HG03139 (cell line): ENCODE measurements around the gene FRMD6.
"Not testable (repeated sequence)": the region's sequence is repeated elsewhere in the genome, so short reads cannot be mapped to it uniquely, and the experiment has no call there.

Source experiments
- ATAC-seq: cut with Tn5 transposase; IDR thresholded peaks from one replicate; pipeline ENCODE4 v1.9.1; 2021; ENCODE audit not compliant: unreplicated experiment

The FRMD6 gene

GRCh38 chr14:51717766-51718165, 66.1 kb downstream of the FRMD6 start:
- no peak for ATAC-seq

DNA sequence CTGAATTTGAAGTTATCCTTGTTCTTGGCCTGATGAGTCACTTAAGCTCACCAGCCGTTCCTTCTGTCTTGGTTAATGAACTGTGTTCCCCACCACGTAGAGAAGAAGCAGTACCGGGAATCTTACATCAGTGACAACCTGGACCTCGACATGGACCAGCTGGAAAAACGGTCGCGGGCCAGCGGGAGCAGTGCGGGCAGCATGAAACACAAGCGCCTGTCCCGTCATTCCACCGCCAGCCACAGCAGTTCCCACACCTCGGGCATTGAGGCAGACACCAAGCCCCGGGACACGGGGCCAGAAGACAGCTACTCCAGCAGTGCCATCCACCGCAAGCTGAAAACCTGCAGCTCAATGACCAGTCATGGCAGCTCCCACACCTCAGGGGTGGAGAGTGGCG, 68.2 kb downstream of the FRMD6 start:
- ATAC-seq: no peak

DNA sequence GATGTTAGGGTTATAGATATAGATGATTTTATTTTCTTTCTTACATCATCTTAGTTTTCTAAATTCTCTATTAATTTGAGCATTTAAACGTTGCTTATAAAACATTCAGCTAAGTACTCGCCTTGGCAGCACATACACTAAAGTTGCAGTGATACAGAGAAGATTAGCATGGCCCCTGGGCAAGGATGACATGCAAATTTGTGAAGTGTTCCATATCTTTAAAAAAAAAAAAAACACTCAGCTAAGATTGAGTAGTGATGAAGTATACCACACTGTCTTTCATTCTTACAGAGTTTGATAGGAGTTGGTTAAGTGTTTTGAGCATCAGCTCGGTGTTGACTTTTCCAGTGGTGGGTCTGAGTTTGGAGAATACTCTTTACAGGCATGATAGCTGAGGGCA, 72.3 kb downstream of the FRMD6 start:
- no peak for ATAC-seq

- ATAC-seq: no peak
These were observed 72.9 kb downstream of the FRMD6 start for GRCh38 chr14:51724650-51725049.

DNA sequence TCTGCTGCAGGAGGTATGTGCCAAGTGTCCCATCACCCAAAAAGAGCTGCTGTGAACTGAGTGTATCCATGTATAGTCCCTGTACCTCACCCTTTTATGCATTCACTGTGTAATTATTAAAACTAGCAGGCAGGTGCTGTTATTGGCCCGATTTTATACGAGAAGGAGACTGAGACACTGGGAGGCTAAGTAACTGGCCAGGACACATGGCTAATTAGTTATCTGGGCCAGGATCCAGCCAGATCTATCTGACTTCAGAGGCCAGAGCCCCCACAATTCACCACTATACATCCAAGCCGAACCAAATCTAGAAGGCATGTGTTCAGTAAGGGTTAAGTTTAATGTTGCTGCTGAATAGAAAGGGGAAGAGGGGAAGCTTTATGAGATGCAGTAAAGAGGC, 73.4 kb downstream of the FRMD6 start:
- no peak for ATAC-seq

- ATAC-seq: no peak
These were observed 74.6 kb downstream of the FRMD6 start for GRCh38 chr14:51726166-51726899.

DNA sequence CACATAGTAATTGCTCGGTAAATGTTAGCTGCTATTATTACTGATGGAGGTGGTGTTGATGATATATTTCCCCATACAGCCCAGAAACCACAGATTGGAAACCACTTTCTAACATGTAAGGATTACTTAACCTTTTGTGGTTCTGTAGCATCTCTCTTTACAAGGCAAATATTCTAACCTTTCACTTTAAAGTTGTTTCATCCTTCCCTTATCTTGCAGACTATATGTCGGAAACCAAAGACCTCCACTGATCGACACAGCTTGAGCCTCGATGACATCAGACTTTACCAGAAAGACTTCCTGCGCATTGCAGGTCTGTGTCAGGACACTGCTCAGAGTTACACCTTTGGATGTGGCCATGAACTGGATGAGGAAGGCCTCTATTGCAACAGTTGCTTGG, 75.8 kb downstream of the FRMD6 start:
- no peak for ATAC-seq

- ATAC-seq: no peak
These were observed 78.4 kb downstream of the FRMD6 start for GRCh38 chr14:51730098-51730497.

GRCh38 chr14:51730684-51731083, 79.0 kb downstream of the FRMD6 start:
- ATAC-seq: no peak

DNA sequence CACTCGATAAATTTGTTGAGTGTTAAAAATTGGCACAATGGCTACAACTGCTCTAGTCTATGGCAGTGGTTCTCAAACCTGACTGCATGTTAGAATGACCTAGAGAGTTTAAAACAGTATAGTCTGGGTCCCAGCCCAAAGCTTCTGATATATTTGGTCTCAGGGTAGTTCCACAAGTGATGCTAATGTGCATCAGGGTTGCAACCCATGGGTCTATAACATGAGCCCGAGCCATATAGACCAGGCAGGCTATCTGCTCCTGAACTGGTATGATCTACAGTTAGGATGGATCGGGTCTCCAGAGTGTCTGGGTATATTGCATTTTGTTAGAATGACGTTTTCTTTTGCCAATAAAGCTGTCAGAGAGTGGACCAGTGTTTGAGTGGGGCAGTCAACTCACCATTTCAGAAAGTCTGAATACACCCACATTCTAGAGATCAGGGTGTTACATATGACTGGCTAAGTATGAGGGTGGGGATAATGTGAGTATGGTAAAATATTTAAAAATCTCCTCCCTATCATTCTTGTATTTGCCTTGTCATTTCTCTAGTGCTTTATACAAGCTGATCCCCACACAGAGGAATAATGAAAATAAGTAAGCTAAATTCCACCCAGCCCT, 80.9 kb downstream of the FRMD6 start:
- ATAC-seq: no peak

DNA sequence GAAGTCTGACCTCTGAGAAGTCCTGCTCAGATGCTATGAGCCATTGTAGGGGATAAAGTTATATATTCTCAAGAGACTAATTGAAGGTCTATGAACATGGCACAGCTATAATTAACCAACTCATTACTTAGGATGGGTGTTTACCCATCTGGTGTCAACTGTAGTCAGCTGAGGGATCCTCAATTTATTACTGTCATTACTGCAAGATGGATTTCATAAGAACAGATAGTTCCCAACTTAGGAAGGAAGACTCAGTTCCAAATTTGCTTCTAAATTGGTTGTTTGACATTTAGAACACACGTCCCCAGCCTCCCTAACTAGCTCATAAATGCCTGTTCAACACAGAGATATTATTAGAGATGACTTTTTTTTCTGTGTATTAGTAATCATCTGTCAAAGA, 81.4 kb downstream of the FRMD6 start:
- ATAC-seq: no peak

- ATAC-seq: no peak
These were observed 84.1 kb downstream of the FRMD6 start for GRCh38 chr14:51735851-51736250.

GRCh38 chr14:51738754-51739153, 87.0 kb downstream of the FRMD6 start:
- ATAC-seq: no peak

- ATAC-seq: no peak
These were observed 91.9 kb downstream of the FRMD6 start for GRCh38 chr14:51743588-51744000.

DNA sequence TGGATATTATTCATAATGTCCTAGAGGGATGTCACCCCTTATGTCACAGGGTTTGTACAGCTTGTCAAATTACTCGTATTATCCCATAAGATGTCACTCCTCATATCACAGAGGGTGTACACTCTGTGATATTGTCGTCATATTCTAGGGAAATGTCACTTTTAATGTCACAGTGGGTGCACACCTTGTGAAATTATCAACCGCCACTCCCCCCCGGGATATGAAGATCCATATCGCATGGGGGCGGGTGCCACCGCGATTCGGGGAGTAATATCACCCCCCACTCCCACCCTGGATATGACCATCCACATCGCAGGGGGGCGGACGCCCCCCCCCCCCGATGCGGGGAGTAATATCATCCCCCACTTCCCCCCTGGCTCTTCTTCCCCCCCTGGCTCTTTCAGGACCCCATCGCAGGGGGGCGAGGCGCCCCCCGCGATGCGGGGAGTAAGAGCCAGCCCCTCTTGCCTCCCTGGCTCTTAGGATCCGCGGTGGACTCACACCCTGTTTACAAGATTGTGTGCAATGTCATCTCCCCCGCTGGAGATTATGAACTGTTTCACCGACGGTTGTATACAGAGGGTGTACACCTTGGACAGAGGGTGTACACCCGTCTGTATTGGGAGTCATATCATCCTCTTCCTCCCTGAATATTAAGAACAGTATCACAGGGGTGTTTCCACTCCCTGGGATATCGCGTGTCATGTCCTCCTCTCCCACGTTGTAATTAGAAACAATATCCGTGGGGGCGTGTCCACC, 92.8 kb downstream of the FRMD6 start:
- ATAC-seq: no peak

GRCh38 chr14:51746823-51747222, 95.1 kb downstream of the FRMD6 start:
- ATAC-seq: not testable (repeated sequence)

- ATAC-seq: no peak
These were observed 98.8 kb downstream of the FRMD6 start for GRCh38 chr14:51750542-51750941.

- ATAC-seq: not testable (repeated sequence)
These were observed 100.1 kb downstream of the FRMD6 start for GRCh38 chr14:51751611-51752345.

- not testable (repeated sequence) for ATAC-seq
These were observed 106.0 kb downstream of the FRMD6 start for GRCh38 chr14:51757756-51758155.

GRCh38 chr14:51759950-51760349, 108.2 kb downstream of the FRMD6 start:
- no peak for ATAC-seq

DNA sequence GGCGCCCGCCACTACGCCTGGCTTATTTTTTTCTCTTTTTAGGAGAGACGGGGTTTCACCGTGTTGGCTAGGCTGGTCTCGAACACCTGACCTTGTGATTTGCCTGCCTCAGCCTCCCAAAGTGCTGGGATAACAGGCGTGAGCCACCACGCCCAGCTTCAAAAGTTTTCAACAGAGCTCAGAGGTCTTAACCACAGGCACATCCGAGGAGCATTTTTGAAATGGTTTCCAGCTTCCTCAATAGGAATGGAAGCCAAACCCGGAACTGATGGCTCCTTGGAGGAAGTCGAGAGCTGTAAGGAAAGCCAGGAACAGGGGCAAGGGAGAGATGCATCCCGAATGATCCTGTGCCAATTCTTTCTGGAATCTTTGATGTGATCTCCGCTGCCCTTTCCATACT, 114.0 kb downstream of the FRMD6 start:
- ATAC-seq: not testable (repeated sequence)
